ENCODE results near the gene SEMA5B. TPM values are rescaled to one million over a fixed set of nuclear protein-coding genes. Genes with fewer than 3 reads are reported as not detected.
A peak's percentile ranks its signal among the peaks of the same experiment; 100 is the strongest.

The SEMA5B gene
- total RNA-seq, 6 donors from 2014 or later, result 0.33 to 0.71 (median 0.65) TPM; not detected in 2

DNA sequence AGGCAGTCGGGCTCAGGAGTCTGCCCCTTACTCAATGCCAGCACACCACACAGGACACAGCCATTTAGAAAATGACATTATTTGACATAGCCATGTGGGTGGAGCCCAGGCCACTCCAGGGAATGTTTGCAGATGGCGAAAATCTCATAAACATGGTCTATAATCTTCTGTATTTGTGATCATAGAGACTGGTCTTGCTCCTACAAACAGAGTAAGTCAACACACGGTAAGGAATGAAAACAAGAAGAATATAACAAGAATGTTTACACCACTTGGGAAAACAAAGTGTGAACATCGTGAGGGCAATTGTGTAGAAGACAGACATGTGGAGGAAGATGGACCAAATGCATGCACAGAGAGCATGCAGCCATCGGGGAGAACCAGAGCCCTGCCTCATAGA lies 68.2 kb downstream of the SEMA5B start:
- no peak overlapping the region for H3K4me3 ChIP-seq
- no peaks in the 10 kb centered on the region for H3K27me3 ChIP-seq

GRCh38 chr3:122957707-122958689 lies 69.6 kb downstream of the SEMA5B start:
- Histone ChIP-seq H3K27me3 (no peaks in the 10 kb centered on the region), H3K4me1 (peaks cover 15 to 22% (median 17%) of the 10 kb centered on the region in 4 donors), H3K36me3 (no peaks in the 10 kb centered on the region), H3K4me3 (no peak overlapping the region), H3K9me3 (no peaks in the 10 kb centered on the region), H3K27ac (peak overlapping the region; percentile 25 to 64 (median 58))
- WGBS, 2 donors, result 41 to 42% methylated on average over 5 to 7 of the region's 7 CpGs
- ATAC-seq (ENCODE audit: low FRiP score in 2 of 2) (peak; percentile 84 to 88), DNase-seq (peak in 1 of 2 donors; percentile 59)
- TF ChIP-seq POLR2AphosphoS5 (IDR thresholded peaks at IDR 0.05) (no peak), EP300 (IDR thresholded peaks at IDR 0.05) (no peak), CTCF (IDR thresholded peaks at IDR 0.05) (no peak), POLR2A (IDR thresholded peaks at IDR 0.05) (no peak)

More for the DNA sequence above, 68.2 kb downstream of the SEMA5B start:
- no peaks in the 10 kb centered on the region for H3K9me3 ChIP-seq
- DNase-seq, result no peak
- no peaks in the 10 kb centered on the region for H3K36me3 ChIP-seq
- no peak overlapping the region for H3K27ac ChIP-seq
- TF ChIP-seq CTCF (IDR thresholded peaks at IDR 0.05) (no peak), POLR2A (IDR thresholded peaks at IDR 0.05) (no peak), POLR2AphosphoS5 (IDR thresholded peaks at IDR 0.05) (no peak), EP300 (IDR thresholded peaks at IDR 0.05) (no peak)
- WGBS, 2 donors, result 74 to 78% methylated on average over 5 of the region's 5 CpGs
- peaks cover 15 to 22% (median 17%) of the 10 kb centered on the region in 4 donors for H3K4me1 ChIP-seq
- ATAC-seq (ENCODE audit: low FRiP score in 2 of 2), result no peak

GRCh38 chr3:122956693-122957455 lies 70.7 kb downstream of the SEMA5B start:
- no peak for DNase-seq

More at GRCh38 chr3:122956693-122957455, 70.7 kb downstream of the SEMA5B start:
- 59 to 69% methylated on average over 15 of the region's 15 CpGs for WGBS, 2 donors
- H3K36me3 ChIP-seq, result no peaks in the 10 kb centered on the region
- TF ChIP-seq POLR2A (IDR thresholded peaks at IDR 0.05) (no peak), POLR2AphosphoS5 (IDR thresholded peaks at IDR 0.05) (no peak), EP300 (IDR thresholded peaks at IDR 0.05) (no peak), CTCF (IDR thresholded peaks at IDR 0.05) (no peak)
- peaks cover 15 to 22% (median 17%) of the 10 kb centered on the region in 4 donors for H3K4me1 ChIP-seq
- no peak overlapping the region for H3K27ac ChIP-seq
- peak in 1 of 2 donors; percentile 13 for ATAC-seq (ENCODE audit: low FRiP score in 2 of 2)
- no peak overlapping the region for H3K4me3 ChIP-seq
- no peaks in the 10 kb centered on the region for H3K9me3 ChIP-seq
- H3K27me3 ChIP-seq, result no peaks in the 10 kb centered on the region
